Activated T-cell treated with anti-CD3 and anti-CD28 coated beads for 4 hours (primary cell): ENCODE results near the gene SRPK2.
"Not testable (repeated sequence)": the region's sequence is repeated elsewhere in the genome, so short reads cannot be mapped to it uniquely, and the experiment has no call there.

Experiments used
- DNase-seq: peaks from one replicate; pipeline ENCODE4 v3.0.0-alpha.2; 2020

The SRPK2 gene

GRCh38 chr7:105369944-105370343 lies 18.8 kb downstream of the SRPK2 start:
- DNase-seq = no peak

GRCh38 chr7:105367458-105367857 lies 21.3 kb downstream of the SRPK2 start:
- DNase-seq = no peak

- DNase-seq = no peak
These were observed 22.9 kb downstream of the SRPK2 start for GRCh38 chr7:105365541-105366534.

- DNase-seq = no peak
These were observed 24.0 kb downstream of the SRPK2 start for GRCh38 chr7:105364684-105365083.

GRCh38 chr7:105363657-105364056 lies 25.1 kb downstream of the SRPK2 start:
- not testable (repeated sequence) for DNase-seq

- not testable (repeated sequence) for DNase-seq
These were observed 26.0 kb downstream of the SRPK2 start for GRCh38 chr7:105362685-105363084.

GRCh38 chr7:105361995-105362394 lies 26.7 kb downstream of the SRPK2 start:
- not testable (repeated sequence) for DNase-seq

GRCh38 chr7:105360149-105360548 lies 28.6 kb downstream of the SRPK2 start:
- not testable (repeated sequence) for DNase-seq

GRCh38 chr7:105355701-105356100 lies 33.0 kb downstream of the SRPK2 start:
- no peak for DNase-seq

GRCh38 chr7:105354383-105354782 lies 34.3 kb downstream of the SRPK2 start:
- DNase-seq = no peak

- DNase-seq = no peak
These were observed 34.9 kb downstream of the SRPK2 start for GRCh38 chr7:105353752-105354328.

- no peak for DNase-seq
These were observed 35.6 kb downstream of the SRPK2 start for GRCh38 chr7:105352901-105353668.

GRCh38 chr7:105352018-105352612 lies 36.6 kb downstream of the SRPK2 start:
- peak; percentile 27 for DNase-seq

- no peak for DNase-seq
These were observed 37.8 kb downstream of the SRPK2 start for GRCh38 chr7:105350906-105351305.

GRCh38 chr7:105348177-105348576 lies 40.5 kb downstream of the SRPK2 start:
- not testable (repeated sequence) for DNase-seq

- no peak for DNase-seq
These were observed 42.0 kb downstream of the SRPK2 start for GRCh38 chr7:105346593-105347322.

GRCh38 chr7:105346138-105346537 lies 42.6 kb downstream of the SRPK2 start:
- no peak for DNase-seq

GRCh38 chr7:105345725-105346124 lies 43.0 kb downstream of the SRPK2 start:
- DNase-seq = no peak

- DNase-seq = no peak
These were observed 43.7 kb downstream of the SRPK2 start for GRCh38 chr7:105345003-105345402.

- no peak for DNase-seq
These were observed 49.1 kb downstream of the SRPK2 start for GRCh38 chr7:105339404-105340323.

GRCh38 chr7:105337529-105337928 lies 51.2 kb downstream of the SRPK2 start:
- DNase-seq = no peak
